SIG-M5 treated with dmso at 0.1 percent for 504 hours (cell line): Measurements from ENCODE around the gene PPP2R1B.
"Not testable (repeated sequence)": the region's sequence is repeated elsewhere in the genome, so short reads cannot be mapped to it uniquely, and the experiment has no call there.

ENCODE experiments used
- DNase-seq: peaks from one replicate; lab custom pipeline; 2025; ENCODE audit not compliant: unreplicated experiment; lab: John Stamatoyannopoulos, UW

The PPP2R1B gene

DNA sequence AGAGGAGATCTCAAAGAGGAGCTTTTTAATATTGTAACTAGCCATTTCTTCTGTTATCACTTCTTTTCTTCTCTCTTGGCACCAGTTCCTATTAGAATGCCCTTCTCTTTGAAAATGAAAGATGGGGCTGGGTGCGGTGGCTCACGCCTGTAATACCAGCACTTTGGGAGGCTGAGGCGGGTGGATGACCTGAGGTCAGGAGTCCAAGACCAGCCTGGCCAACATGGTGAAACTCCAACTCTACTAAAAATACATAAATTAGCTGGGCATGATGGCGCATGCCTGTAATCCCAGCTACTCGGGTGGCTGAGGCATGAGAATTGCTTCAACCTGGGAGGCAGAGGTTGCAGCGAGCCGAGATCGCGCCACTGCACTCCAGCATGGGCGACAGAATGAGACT is 18.1 kb upstream of the PPP2R1B start:
- DNase-seq = not testable (repeated sequence)

DNA sequence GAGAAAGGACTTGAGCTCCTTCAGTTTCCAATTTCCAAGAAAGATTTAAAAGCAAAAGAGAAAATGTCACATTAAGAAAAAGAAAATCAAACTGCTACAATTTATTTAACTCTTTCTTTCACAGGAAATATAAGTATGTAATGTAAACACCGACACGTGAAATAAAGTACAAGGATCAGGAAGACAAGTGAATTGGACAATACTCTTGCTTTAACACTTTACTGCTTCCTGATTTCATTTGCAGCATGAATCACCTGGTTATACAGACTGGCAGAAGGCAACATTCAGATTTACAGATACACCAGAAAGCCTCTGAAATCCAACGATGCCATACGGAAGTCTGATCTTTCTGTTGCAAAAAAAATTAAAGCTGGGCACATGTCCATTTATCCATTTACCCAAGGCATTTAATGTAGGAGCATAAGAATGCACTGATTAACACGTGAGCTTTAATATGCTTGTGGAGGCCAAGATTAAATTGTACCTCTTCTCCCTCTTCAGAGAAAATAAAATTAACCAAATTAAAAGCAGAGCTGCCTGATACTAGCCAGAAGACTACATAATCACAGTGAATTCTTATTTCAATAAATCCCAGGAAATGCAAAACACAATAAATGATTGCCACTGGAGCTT is 16.0 kb upstream of the PPP2R1B start:
- no peak for DNase-seq

DNA sequence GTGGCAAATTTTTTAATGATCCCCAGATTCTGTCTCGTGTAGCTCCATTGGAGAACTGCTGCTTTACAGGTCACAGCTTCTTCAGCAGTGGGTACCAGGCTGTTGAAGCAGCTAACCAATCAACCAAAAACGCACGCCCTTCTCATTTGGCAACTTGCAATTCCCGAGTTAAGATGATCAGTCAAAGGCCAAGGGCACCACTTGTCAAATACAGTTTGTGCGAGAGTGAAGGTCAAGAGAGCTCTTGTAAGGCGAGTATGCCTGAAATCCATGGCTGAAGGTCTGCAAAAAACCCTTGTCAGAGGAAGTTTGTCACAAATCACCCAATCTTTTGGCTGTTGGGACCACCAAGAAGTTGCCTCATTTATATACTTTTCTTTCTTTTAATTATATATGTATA is 12.9 kb upstream of the PPP2R1B start:
- no peak for DNase-seq

DNA sequence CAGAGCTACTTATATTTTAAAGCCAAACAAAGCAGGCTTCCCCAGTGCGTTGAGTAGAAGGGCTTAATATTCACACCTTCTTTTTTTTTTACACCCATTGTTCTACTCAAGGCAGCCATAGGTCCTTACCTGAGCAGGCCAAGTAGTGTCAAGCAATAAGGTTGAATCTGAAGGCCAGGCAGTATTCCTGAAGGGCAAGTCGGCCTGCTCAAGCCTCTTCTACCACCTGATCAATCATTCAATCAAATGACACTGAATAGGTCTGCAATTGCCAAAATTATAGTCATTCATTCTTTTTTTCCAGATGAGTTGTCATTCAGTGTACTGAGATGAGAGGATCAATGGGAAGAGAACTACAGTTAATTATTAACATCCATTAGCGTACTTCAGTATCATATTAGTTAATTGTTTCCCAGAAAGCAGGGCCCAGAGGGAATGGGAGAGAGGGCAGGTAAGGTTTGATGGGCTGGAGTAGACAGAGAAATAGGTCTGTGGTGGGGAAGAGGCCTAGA is 11.9 kb upstream of the PPP2R1B start:
- no peak for DNase-seq

DNA sequence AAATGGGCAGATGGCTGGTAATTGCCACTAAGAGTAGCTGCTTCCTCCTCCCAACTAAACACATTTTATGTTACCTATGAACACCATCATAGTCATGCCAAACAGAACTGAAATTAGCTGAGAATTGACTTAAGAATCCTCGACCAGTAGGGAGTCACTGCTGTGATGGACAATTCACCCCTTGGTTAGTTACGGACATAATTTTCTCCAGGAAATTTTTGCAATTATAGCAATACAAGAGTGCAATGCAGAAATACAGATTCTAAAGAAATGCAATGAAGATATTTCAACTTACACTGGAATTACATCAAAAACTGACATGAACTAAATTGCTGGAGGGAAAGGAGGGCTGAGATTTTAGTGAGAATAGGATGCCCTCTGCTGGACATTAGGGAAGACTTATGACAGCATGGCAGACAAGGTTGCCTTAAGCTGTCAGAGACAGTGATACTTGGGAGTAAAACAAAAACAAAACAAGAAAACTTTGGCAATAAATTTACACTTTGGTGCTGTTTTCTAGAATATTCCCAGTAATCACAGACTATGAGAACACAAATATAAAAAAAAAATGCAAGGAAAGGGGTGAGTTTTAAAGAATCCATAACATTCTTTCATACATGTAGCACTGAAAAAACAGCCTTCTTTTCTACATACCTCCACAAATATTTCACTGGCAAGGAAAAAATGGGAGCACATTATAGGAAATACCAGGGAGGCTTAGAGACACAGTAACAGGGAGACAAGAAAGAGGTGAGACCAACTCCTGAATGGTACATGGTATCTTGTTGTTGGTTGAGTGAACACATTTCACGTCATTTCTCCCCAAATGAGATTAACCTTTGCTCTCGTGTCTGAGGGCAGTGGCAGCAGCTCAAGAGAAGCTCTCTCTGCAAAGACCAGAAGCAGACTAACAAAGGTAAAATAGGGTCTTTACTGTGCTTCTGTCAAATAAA is 11.2 kb upstream of the PPP2R1B start:
- peak; percentile 56 for DNase-seq

DNA sequence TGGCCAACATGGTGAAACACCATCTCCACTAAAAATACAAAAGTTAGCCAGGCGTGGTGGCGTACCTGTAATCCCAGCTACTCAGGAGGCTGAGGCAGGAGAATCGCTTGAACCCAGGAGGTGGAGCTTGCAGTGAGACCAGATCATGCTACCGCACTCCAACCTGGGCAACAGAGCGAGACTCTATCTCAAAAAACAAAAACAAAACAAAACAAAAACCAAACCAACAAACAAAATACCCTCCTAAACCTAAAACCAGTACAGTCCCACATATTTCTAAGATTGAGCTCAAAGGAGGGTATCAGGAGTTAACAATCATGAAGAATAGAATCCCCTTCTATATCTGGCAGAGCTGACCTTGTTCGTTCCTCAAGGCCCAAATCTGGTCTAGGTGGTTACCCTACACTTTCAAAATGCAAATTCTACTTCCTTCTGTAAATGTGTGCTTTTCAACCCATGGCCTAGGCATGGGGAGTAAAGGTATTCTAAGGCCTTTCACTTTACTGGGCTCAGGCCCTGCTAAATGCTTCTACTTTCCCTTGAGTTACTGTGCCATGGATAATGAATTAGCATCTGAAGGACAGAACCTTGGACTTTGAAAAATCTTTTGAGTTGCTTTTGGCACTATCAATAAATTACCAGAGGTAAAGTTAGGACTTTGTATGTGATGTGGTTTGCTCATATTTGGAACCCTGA is 10.4 kb upstream of the PPP2R1B start:
- DNase-seq = no peak

DNA sequence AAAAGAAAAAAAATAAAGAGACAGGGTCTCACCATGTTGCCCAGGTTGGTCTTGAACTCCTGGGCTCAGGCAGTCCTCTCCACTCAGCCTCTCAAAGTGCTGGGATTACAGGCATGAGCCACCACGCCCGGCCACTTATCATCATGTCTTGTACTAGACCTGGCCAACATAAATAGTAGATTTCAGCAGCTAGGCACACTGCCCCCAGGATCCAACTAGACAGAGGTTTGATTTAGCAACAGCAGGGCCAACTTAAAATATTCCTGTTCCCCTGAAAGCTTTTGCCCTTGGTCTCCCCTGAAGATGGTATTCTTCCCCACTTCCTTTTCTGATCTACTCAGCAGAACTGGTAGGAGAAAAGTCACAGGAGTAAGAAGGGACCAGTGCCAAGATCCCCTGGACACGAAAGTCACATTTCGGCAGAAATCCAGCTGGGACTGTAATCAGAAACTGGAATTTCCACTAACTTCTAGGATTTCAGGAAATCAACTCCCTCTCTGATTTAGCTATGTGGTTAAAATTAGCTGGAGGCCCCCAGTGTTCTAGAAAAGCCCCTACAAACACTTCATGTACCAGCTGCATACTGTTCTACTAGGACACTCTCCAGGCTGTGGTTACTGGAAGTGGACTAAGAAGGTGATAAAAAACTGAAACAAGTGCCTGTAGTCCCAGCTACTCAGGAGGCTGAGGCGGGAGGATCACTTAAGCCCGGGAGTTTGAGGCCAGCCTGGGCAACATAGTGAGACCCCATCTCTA is 8.9 kb upstream of the PPP2R1B start:
- DNase-seq = no peak

DNA sequence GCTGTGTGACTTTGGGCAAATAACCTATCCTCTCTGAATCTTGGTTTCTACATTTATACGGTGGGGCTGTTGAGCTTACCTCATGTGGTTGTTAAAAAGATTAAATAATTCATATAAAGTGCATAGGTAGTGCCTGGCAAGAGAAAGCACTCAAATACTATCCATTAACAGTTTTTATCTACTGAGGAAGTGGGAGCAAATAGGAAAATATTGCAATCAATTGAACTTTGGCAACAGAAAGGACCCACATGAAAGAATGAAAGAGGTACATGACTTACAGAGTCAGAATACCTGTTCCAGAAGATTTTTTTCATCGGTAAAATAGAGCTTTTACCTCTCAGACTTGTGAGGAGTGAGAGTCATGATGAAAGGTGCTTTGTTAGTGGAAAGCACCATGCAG is 6.3 kb upstream of the PPP2R1B start:
- no peak for DNase-seq

DNA sequence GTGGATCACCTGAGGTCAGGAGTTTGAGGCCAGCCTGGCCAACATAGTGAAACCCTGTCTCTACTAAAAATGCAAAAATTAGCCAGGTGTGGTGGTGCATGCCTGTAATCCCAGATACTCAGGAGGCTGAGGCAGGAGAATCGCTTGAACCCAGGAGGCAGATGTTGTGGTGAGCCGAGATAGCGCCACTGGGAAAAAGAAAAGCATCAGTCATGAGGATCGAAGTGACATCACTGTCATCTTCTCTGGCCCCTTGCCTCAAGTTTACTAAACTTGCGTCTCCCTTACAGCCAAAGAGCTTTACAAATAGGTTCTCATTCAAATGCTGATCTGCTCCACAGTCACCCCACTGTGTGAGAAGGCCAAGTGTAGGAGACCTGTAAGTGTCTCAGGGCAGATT is 5.0 kb upstream of the PPP2R1B start:
- DNase-seq = not testable (repeated sequence)

DNA sequence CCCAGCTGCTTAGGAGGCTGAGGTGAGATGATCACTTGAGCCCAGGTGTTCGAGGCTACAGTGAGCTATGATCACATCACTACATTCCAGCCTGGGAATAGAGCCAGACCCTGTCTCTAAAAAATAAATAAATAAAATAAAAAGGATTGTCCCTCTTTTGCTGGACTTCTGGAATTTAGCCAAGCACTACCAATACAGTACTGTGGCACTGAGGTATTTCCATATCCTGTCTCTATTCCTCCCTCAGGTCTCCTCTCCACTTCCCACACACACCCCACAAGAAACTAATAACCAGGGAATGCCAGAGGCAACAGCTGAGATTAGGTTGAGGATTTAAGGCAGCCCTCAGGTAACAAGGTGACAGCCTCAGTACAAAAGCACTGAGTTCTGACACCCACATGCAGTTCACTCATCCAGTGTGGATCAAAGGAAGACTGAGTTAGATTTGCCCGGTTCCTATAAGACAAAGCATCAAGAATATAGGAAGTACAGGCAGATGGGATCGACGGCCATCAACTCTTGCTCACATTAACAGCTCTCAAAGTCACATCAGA is 4.5 kb upstream of the PPP2R1B start:
- DNase-seq = no peak

DNA sequence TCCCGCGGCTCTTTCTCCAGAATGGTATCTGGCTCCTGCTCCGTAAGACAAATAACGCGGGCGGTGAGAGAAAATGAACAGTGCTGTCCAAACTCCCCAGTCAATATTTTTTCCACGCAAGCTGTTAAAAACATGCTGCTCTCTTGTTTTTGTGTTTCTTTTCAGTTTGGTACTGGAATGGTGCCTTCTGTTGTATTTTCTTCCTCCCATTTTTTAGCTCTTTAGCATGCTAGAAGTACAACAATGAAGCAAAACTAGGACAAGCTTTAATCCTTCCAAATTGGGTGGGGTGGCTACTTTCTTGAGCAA is 599 bp upstream of the PPP2R1B start:
- DNase-seq = no peak

DNA sequence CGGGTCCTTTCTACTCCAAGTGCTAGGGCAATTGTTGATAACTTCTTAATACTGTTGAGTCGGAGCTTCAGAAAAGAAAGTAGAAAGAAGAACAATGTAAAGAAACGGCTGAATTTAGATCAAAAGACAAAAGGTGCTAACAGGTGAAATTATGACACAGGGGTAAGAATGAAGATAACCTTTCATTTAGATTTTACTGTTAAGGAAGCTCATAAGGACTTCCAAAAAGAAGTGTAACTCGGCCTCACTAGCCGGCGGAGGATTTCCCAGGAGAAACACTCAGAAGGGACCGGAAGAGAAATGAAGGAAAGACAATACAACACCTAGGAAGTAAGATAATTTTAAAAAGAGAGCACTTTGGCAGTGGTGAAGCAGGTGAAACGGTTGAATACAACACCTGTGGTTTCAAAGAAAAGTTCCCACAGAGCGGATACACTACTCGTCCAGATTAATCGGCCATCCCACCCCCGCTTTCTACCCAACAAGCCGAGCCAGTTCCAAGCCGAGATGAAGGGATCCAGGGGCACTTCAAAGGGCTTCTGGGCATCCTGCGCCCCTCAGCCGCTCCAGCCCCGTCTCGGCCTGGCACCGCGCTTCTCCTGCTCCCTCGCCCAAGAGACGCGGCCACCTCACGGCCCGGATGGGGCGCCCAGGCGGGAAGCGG is 737 bp downstream of the PPP2R1B start:
- DNase-seq = no peak

DNA sequence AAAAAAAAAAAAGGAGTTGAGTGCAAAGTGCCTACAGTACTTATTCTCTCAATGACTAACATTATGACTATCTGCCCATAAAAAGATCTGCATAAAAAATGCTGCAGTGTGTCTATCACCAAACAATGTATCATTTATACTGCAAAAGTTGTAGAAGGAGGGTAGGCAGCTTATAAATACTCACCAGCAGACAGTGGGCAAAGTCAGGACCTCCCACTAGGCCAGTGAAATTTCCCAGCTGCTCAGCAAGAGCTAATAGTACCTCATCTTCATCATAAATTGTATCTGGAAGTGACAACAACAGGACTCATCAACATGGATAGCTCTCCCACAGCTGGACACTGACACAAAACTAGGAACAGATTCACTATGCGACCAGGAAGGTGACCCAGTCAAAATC is 1.6 kb downstream of the PPP2R1B start:
- DNase-seq = no peak

DNA sequence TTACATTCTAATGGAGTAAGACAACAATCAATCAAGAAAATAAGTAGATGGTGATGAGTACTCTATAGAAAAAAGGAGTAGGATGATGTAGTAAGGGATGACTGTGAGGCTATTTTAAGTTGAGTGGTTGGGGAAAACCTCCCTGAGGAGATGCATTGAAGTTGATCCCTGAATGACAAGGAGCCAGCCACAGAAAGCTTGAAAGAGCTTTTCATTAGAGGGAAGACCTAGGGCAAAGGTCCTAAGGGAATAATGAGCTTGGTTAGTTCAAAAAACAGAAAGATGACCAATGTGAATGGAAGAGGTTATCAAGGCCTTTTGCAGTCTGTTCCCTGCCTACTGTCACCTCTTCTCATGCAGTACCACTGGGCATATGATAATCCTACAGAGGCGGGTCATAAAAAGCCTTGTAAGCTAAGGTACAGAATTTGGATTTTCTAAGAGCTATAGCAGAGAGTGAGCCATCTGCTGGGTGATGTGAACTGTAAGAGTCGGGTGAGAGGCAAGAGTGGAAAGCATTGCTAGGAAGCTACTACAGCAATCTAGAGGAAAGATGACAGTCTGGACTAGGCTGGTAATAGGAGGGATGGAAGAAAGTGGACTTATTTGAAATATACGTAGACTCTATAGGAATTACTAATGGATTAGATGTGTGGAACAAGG is 3.1 kb downstream of the PPP2R1B start:
- DNase-seq = no peak

DNA sequence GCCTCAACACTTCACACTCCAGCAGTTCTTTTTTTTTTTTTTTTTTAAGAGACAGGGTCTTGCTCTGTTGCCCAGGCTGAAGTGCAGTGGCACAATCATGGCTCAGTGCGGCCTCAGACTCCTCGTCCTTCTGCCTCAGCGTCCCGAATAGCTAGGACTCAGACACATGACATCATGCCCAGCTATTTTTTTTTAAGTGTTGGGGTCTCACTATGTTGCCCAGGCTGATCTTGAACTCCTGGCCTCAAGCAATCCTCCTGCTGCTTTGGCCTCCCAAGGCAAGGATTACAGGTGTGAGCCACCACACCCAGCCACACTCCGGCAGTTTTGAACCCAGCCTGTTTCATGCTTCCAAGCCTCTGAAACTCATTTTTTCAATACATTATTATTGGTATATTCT is 3.7 kb downstream of the PPP2R1B start:
- no peak for DNase-seq

DNA sequence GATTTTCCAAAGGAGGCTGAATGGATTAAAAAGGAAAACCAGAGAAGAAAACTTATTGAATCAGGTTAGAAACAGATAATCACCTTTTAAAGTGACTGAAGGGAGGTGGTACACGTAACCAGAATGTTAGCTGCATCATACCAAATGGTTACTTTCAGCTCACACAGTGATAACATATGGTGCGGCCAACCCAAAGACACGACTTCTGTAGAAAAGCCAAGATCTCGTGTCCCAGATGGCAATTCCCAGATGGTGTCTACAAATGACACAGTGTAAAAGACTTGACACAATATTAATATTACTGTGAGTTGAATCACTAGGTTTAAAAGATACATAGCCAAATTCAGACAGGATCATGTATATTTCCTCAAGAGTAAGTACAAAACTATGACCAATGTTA is 5.2 kb downstream of the PPP2R1B start:
- no peak for DNase-seq

DNA sequence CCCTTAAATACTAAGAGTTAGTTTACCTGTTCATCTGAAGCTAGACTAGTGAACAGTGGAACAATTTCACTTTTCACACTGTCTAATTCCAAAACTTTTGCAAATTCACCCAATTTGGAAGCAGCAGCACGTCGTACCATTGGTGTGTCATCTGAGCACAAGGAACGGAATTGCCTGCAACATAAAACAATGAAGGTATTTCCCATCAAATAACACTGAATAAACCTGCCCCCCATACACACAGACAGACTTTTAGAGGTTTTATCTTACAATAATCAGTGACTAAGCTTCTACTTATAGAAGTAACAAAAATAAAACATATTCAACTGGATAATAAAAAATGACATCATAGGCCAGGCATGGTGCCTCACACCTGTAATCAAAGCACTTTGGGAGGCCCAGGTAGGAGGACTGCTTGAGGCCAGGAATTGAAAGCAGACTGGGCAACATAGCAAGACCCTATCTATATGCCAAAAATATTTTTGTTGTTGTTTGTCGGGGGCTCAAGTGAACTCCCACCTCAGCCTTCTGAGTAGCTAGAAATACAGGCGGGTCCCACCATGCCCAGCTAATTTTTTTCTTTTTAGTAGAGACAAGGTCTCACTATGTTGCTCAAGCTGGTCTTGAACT is 6.3 kb downstream of the PPP2R1B start:
- no peak for DNase-seq

DNA sequence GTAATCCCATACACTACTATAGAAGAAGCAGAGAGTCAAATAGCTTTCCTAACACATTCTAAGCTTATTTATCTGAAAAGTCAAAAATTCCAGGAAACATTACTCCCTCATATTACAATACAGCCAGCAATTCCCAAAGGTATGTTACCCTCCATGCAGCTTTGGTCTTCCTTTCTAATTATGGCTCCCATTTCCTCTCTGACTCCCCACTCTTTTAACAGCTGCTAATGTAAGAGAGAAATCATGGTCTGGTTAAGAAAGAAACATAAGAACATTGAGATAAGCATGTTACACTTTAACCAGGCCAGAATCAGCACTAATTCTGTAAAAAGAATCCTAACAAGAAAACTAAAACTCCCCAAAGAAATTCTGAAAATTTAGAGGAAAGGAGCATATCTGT is 6.8 kb downstream of the PPP2R1B start:
- DNase-seq = no peak

DNA sequence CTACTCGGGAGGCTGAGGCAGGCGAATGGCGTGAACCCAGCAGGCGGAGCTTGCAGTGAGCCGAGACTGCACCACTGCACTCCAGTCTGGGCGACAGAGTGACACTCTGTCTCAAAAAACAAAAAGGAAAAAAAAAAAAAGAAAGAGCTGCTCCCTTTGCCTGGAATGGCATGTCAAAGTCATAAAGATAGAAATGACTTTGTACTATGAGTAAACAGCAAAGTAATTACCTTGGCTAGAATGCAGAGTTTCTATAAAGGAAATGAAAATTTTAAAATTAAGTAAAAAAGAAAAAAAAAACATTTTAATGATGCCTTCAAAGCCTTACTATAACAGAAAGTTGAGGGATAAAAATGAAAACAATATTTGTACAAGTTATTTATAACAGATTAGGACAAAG is 10.1 kb downstream of the PPP2R1B start:
- no peak for DNase-seq
